GM18868 (cell line): ENCODE measurements around the gene TMEM178A.
"Not testable (repeated sequence)": the region's sequence is repeated elsewhere in the genome, so short reads cannot be mapped to it uniquely, and the experiment has no call there.

ENCODE experiments used
- ATAC-seq: cut with Tn5 transposase; IDR thresholded peaks from one replicate; pipeline ENCODE4 v1.9.1; 2021; ENCODE audit warnings: mild to moderate bottlenecking, moderate library complexity; ENCODE audit not compliant: unreplicated experiment

TMEM178A gene

DNA sequence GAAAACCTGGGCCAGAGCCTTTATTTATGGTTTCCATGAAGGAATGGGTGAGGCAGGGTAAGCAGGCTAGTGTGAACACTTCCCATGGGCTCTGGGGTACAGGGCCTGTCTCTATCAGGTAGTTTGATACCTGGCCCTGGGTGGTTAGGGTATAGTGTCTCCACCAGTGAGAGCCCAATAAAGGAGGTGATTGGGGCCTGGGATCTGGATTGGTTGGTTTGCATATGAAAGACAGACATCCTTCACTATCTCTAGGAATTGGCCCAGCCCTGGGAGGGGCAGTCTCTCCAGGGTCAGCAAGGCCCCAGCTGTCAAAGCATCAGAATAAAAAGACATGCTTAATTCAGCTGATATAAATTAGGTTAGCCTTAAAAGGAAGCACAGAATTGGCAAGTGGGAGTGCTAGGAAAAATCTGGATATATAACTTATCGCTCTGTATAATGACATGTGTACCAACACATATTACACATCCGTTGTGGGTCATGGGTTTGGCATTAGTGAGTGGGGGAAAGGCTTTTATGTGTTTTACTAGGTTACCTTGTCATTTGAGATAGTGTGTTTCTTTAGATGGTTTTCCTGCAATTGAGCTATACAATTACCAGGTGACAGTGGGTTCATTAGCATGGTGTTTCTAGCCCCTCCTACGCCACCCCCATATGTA is 18.5 kb upstream of the TMEM178A start:
- ATAC-seq: no peak

DNA sequence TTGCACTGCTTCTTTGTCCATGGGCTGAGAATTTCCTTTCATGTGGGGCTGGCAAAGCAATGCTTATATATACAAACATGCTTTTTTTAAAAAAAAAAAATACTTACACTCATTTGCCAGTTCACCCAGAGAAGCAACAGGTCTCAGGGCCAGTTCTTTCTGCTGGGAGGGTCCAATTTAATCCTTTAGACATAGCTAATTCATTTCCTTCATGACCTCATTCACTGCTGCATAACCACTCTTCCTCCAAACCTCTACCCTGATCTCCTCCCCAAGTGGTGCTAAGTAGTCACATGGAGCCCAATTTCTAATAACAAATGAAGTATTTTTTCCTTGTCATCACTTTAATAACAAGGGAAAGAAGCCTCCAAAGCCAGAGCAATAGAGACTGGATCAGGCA is 17.1 kb upstream of the TMEM178A start:
- no peak for ATAC-seq

DNA sequence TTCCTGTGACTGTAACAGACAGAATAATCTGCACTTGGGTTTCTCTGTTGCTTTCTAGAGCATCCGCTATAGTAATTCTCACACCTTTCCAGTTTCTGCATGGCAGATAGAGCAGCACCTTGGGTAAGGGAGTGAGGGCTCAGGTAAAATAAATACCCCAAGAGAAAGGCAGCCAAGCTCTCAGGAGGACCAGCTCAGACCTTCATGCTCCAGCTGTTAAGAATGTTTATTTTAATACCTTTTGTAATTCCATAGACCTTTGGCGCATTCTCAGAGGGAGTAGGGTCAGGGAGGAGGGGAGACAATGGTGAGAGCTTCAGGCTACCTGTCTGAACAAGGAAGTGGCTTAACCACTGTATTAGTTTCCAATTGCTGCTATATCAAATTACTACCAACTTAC is 16.2 kb upstream of the TMEM178A start:
- ATAC-seq: no peak

DNA sequence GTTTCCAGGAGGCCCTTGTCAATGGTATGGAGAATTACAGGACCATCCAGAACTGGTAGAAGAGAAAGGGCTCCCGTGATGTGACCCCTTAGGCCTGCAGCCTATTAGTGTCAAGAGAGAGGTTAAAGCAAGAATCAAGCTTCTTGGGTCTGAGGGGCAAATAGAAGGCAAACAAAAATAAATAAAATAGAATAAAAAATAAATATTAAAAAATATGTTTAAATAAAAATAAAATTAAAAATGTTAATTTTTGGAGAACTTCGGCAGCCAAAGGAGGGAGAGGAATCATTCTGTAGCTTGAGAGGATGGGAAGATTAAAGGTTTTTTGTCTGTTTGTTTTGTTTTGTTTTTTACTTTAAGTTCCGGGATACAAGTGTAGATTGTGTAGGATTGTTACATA is 15.2 kb upstream of the TMEM178A start:
- ATAC-seq: no peak

DNA sequence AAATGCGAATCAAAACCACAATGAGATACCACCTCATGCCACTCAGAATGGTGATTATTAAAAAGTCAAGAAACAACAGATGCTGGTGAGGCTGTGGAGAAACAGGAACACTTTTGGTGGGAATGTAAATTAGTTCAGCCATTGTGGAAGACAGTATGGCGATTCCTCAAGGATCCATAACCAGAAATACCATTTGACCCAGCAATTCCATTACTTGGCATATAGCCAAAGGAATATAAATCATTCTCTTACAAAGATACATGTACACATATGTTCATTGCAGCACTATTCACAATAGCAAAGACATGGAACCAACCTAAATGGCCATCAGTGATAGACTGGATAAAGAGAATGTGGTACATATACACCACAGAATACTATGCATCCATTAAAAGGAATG is 9.5 kb upstream of the TMEM178A start:
- ATAC-seq: not testable (repeated sequence)

DNA sequence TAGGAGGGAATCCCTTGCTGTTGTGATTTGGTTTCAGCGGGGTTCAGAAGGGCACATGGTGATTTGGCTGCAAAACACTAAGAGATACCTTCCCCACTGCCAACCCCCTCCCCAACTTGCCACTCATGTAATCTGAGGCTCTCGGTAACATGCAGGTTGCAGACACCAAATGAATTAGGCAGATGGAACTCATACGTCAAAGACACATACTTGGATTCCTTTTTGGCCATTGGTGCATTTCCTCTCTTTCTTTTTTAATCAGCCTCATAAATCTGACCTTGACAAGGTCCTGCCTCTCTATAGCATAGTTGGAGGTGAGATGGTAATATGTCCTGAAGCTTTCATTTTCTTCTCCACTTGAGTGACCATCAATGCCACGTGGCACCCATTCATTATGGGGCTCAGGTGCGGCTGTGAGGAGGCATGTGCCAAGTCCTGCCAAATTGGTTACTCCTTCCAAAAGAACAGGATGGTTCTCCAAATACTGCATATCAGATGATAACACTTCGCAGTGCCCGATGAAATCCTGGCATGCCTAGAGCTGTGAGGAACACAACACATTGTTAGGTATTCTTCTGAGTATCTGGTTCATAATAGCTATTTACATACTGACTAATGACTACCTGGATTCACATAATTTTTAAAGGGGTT is 8.3 kb upstream of the TMEM178A start:
- ATAC-seq: no peak

DNA sequence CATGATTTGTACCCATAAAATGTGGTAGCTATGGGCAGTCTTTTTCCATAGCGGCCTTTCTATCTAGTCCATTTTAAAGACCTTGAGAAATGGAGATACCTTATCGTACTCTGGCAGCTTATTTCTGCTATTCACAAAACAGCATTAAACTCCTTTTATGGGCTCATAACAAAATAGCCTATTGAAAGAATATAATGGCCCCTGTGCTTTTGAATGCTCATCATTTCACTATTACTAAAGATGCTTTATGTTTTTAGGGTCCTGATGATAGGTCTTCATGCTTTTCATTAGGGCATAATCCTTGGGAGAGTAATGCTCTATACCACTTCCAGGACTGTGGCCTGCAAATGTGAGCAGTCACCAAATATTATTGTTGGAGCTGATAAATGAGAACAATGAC is 7.3 kb upstream of the TMEM178A start:
- ATAC-seq: no peak

DNA sequence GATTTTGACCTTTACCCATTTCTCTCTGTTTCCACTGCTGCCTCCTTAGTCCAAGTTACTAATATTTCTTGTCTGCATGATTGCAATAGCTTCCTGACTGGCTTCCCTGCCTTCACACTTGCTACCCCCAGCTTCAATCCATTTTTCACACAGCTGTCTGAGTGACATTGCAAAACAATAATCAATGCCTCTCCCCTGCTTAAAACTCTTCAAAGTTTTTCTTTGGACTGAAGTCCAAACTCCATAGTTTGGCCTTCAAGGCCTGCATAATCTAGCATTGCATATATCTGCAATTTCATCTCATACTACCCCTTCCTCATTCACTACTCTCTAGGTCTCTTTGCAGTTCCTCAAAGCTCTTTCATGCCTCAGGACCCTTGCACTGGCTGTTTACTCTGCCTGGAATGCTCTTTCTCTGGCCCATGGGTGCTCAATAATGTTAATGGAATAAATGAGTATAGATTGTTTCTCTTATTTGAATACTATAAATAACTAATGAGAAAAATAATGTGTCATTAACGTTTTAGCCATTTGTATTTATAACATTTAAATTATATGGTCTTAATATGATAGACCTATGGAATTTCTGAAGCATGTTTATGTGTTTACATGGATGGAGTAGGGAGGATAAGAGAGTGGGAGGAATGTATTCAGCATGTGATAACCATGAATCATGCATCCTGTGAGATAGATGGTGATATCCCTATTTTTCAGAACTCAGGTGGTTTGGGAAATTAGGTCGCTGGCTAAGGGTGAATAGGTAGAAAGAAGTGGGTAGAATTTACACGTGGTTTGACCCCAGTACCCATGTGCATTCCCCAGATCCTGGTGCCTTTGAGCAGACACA is 5.7 kb upstream of the TMEM178A start:
- ATAC-seq: no peak

DNA sequence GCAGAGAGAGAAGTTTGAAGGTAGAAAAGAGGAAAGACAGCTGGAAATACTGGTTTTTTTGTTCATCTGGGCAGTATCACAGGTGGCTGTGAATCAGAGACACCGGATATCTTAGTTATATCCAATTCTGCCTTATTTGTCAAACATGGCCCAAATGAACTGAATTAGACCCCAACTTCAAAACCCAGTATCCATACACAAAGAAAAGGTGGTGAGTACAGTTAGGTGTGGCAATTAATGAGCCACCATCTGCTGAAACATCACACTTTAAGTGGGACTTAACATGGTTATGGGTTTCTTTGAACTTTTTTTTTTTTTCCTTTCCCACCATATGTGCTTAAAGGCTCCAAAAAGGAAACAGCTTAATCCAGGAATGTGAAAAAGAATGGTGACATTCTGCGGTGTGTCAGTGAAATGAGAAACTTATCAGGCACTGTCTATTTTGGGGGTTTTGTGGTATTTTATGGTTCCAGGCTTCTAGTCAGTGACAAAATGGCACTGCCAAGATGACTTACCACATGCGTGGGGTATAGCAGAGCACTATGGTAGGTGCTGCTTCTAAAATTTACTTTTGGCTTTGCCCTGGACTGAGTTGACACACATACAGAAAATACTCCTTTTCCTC is 5.0 kb upstream of the TMEM178A start:
- ATAC-seq: no peak

DNA sequence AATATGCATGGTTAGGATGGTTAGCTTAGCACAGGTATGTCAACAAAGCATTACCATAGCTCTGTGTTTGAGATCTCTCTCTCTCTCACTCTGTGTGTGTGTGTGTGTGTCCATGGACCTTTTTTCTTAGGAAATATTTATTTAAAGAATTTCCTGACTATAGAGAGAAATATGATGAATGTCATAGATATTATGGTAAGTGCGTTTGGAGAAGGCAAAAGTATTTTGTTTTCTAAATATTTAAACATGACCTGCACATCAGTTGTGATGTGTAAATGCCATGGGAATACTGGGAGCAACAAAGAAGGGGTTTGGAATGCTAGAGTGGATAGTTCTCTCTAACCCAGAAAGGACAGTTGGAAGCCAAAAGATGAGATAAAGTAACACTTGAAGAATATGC is 3.9 kb upstream of the TMEM178A start:
- no peak for ATAC-seq

DNA sequence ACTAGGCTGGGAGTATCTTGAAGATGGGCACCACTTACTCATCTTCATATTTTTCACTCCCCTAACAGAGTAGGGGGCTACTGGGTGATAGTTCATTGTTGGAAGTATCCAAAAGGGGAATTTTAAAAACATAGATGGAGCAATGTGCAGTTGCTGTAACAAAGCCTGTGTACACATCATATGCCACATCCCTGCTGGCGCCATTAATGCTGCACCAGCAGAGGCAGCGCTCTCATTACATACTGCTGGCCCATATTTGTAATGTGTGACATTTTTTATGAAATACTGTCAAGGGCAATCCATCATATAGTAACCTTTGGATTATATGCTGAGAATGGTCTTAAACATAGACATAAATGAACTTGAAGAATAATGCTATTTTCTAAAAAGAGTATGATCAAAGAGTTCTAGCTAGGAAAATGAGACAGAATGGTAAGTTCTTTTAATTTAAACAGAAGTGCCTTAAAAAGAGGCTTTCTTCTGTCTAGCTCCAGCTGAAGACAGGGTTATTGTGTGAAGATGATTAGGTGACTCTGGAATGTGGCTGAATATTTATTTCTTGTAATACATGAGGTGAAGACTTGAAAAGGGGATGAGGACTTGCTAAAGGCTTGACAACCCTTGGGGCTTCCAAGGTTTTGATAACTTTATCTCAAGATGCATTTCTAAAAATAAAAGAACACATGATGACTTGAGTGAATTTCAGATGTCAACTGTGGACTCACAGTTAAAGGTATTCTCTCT is 2.4 kb upstream of the TMEM178A start:
- no peak for ATAC-seq

DNA sequence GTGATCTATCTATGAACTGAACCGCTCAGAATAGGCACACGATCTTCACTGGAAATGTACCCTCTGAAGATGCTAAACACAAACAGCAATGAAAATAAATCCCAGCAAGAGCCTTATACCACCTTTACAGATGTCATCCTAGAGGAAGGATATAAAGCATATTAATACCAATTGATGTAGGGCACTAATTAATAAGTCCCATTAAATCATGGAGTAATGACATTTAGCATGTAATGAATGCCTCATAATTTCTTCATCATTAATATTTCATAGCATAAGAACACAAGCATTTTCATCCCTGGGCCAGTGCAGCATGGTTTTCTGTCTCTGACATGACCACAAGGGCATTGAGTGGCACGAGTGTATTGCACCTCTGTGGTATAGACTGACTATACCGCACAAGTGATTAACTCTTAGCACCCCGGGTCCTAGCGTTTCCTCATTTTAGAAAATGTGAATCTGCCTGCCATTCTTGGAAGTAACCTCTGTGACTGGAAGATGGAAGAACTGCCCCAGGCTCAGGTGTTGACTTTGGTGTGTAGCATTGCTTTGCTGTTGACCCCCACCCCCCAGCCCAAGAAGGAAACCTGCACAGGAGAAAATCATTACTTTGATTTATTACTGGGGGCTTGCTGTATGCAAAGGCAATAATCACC is 1.4 kb upstream of the TMEM178A start:
- ATAC-seq: no peak

DNA sequence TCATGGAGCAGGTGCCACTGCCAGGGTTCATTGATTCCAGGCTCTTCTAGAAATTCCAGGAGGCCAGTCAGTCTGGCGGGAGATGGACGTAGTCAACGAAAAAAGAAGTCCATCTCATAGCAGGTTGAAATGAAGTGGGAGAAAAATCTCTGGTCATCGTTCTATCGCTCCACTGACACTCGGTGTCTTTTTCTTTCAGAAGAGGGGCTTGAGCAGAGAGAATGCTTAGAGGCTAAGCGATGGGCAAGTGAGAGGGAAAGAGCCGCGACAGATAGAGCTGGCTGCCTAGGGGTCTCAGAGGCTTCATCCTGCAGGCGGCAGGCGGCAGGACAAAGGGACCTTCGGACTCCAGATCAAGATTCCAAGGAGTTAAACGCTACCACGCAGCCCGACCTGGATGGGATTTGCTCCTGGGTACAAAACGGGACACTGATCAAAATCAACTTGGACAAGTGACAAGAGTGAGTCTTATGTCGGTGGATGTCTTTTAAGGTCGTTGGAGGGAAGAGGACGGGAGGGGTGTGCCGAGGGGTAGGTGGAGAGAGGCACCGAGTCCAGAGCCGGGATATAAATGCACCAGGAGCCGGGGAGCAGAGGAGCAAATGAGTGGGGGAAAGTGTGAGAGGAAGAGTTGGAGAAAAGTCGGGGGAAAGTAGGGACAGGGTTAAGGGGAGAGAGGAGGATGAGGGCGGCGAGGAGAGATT is 677 bp upstream of the TMEM178A start:
- no peak for ATAC-seq

DNA sequence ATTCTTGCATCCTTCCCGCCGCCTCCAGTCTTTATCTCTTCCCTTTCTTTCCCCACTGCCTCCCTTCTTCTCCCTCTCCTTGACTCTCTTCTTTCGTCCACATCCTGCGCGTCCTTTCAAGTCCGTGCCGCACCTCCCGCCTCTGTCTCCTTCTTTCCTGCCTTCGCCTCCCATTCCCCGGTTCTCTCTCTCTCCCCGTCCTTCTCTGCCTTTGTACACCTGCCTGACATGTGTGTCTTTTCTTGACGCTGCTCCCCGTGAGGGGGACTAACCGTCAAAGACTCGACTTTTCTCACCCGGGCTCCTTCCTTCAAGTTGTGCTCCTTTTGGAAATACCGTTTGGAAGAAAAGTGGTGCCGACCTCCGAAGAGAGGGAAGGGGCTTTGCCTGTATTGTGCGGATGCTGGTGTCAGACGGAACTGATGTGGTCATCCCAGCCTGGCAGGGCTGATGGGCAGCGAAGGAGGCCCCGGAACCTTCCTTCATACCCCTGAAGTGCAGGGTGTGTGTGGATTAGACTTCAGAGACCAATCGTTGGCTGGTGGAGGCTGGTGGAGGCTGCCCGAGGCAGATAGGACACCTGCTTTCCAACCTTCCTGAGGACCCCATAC is 879 bp downstream of the TMEM178A start:
- ATAC-seq: peak; percentile 8

DNA sequence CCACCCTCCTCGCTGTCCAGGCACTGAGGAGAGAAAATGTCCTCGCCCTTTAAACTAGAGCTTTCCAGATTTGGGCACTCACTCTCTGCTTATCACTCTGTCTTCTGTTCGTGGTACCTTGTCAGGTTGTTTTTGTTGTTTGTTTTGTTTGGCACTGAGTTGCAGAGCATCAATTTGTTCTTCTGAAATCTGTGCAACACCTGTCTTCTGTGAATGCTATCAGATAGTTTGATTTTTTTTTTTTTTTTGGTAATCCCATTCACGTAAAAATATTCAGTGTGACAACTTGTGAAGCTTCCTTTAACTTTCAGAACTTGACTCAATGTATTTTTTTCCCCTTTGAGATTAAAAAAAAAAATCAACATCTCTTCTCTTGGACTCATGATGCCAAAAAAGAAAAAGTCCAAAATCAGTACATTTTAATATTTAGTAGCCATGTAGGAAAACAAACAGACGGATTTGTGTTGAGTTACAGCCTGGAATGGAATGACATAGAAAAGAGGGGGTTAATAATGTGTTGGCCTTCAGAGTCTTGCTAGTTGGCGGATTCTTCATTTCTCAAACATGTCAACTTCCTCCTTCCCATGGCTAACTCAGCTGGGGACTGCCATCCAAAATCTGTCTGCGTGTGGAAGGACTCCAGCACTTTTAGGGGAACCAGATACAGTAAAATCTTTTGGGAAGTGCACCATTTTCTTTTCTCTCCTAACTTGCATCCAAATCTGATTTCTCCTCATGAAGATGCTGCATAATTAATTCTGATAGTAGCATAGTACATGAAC is 1.6 kb downstream of the TMEM178A start:
- ATAC-seq: no peak

DNA sequence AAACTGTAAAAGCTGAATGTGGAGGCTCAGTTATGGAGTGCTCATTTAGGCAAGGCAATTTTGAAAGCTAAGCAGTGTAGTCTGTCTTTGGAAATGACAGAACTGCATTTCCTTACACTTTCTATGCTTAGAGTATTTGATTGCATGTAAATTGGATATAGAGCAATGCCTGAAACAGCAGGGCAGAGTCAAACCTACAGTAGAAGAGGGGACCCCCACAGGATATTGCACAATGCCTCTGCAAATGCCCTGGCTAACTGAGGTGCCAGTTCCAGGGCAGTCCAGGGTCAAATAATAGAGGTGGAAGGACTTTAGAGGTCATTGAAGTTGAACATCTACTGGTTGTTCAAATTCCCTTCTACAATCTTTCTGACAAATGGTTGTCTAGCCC is 2.2 kb downstream of the TMEM178A start:
- no peak for ATAC-seq

DNA sequence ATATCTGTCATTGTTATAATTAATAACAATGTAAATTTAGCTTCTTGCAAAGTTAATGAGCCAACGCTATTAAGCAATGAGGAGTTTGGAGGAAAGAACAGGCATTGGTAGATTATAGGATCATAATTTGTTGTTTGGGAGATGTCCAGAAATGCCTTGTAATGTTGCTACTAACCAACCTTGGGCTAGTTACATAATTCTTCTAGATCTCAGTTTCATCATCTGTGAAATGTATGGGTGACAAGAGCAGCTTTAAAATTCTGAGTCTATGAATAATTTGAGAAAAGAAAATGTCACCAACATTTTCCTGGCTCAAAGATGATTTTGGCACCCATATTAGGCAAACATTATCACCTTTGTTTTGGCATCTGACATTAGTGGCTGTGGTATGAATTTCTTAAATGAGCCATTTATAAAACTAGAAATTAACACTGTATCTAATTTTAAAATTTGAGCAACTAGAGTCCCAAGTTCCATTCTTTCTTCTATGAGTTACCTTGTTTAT is 2.9 kb downstream of the TMEM178A start:
- ATAC-seq: no peak

DNA sequence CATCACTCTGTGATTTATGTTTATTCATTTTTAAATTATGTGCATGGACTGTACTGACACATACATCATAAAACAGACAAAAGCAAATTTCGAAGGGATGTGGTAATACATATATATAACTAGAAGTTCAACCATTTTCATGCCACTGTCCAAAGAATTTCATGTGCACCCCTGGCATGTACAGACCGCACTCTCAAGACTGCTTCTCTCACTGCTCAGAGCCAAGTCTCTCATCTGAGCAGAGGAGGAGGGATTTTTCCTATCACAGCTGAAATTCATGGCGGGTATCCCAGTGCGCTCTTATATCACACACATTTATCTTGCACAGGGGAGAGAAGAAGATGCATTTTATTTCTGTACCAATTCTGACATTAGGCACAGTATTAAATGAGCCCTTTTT is 5.9 kb downstream of the TMEM178A start:
- no peak for ATAC-seq
